Hepatic stellate cell (primary cell): ENCODE measurements around the gene RANBP9.

ENCODE experiments used
- DNase-seq: peaks from one replicate; pipeline ENCODE4 v3.0.0; 2011; ENCODE audit warnings: low spot score

RANBP9 gene

DNA sequence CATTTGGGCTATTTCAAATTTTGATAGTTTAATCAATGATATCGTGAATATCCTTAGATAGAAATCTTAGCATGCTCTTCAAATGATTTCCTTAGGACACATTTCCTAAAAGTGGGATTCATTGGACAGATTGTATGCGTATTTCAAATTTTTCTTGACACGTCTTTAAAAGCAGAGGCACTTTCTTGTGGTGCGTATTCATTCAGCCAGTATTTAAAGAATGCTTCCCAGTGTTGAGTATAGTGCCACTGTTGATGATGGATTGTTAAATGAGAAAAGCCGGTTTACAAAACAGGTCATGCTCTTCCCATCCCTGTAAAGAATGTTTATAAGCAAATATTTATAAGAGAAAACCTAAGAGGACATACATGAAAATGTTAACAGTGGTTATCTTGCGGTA is 111.6 kb downstream of the RANBP9 start:
- DNase-seq: no peak

DNA sequence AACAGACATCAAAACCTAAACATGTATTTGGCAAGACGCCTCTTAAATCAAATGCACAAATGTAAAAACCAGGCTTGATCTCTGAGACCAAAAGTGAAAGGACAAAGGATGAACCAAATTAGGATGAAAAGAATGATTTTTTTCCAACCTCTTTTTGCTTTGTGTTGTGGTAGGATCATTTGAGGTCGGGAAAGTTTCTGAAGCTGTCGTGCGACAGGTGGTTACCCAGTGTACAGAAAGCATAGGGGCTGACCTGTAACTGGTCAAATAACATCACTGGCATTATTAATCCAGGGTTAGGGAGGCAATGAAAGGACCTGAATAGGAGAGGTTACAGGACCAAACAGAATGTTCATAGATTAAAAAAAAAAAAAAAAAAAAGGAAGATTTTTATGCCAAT is 114.6 kb downstream of the RANBP9 start:
- DNase-seq: no peak

DNA sequence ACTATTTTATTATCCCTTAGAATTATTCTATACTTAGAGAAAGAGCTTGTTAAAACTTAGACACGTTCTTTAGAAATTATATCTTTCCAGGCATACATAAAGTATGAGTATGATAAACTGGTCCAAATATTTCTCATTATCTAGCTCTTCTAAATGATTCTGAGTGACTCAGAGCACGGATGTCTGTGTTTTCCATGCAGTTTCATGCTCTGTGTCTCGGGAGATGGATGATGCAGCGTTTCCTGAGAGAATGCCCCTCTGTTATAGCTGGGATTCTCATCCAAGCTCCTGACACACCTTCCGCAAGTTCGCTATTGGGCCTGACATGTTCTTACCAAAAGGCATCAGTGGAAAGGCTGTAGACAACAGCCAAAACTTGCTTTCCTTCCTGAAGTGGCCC is 117.9 kb downstream of the RANBP9 start:
- no peak for DNase-seq

DNA sequence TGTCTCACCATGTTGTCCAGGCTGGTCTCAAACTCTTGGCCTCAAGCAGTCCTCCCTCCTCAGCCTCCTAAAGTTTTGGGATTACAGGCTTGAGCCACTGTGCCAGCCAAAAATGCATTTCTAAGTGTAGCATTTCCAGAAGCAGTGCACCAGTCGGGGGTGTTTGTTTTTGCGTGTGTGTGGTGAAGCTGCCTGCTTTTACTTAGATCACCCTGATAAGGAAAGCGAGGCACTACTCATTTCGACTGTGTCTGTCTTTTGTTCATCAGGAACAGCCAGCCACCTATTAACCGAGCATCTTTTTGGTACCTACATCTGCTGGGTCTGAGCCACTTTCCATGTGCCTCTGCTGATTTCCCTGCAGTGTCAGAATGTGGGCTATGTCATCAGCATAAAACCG is 118.5 kb downstream of the RANBP9 start:
- no peak for DNase-seq

DNA sequence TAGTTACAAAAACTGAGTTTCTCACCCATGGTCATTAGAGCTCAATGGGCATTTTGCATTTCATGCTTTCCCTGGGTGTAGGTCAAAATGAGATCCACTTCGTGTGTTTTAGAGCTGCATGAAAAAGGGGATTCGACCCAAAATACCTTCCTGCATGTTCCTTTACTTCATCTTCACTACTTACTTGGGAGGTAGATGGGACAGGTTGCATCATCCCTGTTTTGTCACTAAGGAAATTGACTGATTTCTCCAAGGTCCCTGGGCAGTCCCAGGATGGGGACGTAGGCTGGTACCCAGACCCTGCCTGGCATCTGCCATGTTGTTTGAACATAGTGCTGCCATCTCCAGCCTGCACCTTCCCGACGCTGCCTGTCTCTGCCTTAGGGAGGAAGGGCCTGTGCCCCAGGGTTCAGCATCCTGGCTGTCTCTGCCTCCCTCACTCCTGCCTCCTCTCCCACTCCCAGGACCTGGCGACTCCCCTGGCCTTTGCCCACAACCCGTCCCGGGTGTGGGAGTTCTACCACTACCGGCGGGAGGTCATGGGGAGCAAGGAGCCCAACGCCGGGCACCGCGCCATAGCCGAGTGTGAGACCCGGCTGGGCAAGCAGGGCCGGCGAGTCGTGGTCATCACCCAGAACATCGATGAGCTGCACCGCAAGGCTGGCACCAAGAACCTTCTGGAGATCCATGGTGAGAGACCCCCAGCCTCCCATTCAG is 120.3 kb downstream of the RANBP9 start:
- no peak for DNase-seq

DNA sequence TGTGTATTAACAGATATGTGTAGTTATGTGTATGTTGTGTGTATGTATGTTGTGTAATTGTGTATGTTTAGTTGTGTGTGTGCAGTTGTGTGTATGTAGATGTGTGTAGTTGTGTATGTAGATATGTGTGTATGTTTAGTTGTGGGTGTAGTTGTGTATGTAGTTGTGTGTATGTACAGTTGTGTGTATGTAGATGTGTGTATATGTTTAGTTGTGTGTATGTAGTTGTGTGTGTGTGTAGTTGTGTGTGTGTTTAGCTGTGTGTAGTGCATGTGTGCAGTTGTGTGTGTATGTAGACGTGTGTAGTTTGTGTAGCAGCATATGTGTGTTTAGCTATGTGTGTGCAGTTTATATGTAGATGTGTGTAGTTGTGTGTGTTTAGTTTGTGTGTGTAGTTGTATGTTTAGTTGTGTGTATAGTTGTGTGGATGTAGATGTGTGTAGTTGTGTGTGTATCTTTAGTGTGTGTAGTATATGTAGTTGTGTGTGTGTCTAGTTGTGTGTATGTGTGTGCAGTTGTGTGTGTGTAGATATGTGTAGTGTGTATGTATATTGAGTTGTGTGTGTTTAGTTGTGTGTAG is 121.0 kb downstream of the RANBP9 start:
- no peak for DNase-seq

DNA sequence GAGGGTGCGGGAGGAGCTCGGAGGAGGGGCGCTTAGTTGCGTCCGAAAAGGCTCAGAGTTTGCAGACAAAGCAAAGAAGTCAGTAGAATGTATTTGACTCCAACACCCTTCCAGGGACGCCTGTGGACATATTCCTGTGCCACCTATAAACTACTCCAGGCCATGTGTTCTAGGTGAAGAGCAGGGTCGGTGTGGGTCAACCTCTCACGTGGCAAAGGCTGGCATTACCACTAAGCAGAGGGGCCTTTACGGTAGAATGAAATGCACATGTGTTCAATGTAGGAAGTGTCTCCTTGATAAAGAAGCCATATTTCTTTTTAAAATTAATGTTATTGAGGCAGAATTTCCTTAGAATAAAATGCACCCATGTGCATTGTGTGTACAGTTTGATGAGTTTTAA is 121.8 kb downstream of the RANBP9 start:
- DNase-seq: no peak

DNA sequence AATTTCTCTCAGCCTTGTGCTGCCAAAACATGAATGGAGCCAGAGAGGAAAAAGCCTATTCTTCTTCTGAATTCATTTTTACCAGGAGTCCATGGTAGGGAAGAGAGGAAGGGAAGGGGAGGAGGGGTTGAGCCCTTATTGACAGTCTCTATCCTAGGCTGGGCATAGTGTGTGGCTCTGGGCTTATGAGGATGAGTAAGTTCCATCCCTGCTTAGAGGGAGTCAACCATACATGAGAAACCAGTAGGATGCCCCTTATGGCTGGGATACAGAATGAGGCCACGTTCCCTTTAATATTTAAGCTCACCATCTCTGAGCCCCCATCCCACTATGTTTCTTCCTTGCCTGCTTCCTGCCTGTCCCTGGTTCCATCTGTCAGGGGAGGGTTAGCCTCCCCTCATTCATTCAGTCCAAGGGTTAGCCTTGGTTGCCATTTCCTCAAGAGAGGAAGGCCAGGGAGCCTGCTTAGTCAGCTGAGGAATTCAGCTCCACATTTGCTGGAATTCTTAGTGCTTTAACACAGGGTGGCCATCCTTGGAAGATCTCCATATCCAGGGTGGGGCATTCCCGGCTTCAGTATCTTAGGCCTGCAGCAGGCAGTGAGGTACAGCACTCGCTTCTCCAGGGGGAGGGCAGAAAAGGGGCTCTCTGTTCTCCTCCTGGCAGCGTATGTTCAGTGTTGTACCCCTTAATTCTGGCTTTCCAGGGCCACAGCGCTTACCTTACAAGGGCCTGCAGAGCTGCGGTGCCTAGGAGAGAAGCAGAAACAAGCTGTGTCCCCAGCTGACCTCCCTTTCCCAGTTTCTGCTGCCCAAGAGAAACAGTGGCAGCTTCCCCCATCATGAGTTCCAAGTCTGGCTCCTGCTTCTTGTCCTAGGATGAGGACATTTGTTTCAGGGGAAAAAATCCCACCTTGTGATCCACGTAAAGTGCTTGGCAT is 124.8 kb downstream of the RANBP9 start:
- DNase-seq: peak; percentile 14

DNA sequence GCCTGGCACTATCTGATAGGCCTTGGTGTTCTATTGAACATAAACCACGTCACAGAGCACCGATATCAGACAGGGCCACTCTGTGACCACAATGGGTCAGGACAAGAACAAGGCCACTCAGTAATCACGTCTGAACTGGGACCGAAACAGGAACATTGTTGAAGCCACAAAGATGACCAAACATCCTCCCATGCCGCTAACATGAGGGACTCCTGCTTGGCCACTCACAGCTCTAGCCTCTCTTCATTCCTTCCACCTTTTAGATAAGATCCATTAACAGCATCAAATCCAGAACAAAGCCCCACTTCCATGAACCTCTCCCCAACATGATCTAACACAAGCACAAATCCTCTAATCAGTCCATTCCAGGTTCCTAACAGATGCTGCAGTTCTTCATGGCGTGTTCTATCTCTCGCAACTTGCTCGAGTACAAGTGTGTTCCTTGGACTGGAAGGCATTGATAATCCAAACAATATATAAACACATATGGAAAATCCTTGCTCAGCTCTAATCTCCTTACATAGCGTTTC is 129.9 kb downstream of the RANBP9 start:
- no peak for DNase-seq

DNA sequence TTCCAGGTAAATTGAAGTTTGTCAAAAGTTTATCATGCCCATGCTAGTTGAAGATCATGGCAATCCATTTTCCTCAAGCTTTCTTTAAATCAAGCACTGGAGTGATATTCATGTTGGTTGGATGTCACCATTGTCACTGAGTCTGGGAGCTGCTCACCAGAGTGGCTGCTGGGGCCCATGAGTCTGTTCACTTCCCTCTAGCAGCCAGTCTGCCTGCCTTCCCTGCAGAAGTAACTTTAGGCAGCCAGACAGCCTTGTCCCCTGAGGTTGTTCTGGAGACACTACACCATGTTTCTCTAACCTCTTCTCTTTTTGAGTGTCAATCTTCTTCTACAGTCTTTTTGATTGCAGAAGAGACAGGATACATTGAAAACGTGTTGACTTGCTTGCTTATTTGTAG is 131.7 kb downstream of the RANBP9 start:
- DNase-seq: no peak

DNA sequence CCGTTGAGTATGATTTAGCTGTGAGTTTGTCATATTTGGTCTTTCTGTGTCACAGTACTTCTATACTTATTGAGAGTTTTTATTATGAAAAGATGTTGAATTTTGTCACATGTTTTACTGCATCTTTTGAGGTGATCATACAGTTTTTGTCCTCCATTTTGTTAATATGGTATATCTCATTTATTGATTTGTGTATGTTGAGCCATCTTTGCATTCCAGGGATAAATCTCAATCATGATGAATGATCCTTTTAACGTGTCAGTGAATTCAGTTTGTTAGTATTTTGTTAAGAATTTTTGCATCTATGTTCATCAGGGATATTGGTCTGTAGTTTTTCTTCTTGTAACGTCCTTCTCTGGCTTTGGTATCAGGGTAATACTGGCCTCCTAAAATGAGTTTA is 133.7 kb downstream of the RANBP9 start:
- no peak for DNase-seq

DNA sequence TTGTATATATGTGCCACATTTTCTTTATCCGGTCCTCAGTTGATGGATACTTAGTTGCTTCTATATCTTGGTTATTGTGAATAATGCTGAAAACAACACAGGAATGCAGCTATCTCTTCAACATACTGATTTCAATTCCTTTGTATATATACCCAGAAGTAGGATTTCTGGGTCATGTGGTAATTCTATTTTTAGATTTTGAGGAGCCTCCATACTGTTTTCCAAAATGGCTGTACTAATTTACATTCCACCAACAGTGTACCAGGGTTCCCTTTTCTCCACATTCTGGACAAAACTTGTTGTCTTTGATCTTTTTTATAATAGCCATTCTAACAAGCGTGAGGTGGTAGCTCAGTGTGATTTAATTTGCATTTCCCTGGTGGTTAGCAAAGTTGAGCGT is 135.6 kb downstream of the RANBP9 start:
- no peak for DNase-seq

DNA sequence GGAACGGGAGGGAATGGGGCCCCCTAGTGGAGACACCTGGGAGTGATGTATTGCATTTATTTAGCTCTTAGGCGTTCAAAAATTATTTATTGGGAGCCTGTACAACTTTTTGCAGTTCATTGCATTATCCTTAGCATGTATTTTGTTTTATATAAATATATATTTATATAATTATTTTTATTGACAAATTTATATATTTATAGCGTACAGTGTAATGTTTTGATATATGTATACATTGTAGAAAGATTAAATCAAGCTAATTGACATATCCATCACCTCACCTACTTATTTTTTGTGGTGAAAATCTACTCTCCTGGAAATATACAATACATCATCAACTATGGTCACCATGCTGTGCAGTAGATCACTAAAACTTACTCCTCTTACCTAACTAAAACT is 136.3 kb downstream of the RANBP9 start:
- no peak for DNase-seq

DNA sequence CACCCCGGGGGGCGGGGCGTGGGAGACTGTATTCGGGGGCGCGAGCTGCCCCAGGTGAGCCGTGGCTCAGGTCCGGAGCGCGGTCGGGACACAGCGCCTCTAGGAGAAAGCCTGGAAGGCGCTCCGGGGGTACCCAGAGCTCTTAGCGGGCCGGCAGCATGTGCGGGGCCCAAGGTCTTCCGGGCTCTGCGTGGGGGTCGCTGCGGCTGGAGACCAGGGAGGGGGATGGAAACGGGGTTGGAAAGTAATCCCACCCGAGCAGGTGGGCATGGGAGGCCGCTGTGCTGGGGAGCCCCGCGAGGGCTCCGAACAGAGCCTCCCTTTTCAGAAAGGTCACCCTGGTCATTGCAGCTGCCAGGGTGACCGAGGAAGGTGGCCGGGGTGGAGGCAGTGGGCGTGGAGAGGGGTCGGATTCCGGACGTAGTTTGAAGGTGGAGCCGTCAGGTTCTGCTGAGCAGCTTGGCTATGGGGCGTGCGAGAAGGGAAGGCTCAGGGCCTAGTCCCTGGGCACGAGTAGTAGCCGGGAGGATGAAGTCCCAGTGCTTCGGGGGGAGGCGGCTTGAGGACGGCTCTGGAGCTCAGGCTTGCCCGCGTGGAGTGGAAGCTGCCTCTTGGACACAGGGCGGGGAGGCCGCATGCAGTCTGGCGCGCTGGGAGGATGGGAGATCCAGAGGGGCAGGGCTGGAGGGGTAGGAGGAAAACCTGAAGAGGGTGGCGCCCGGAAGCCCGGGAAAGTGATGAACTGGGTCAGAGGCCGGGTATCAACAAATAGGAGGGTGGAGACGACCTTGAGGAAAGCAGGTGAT is 136.9 kb downstream of the RANBP9 start, which contains the start of gene SIRT5:
SIRT5 (plus strand) TSS at position 31 of the 806 bp plus-strand sequence. CDS start 9,510 bp downstream, outside the sequence.
- DNase-seq: peak; percentile 78

DNA sequence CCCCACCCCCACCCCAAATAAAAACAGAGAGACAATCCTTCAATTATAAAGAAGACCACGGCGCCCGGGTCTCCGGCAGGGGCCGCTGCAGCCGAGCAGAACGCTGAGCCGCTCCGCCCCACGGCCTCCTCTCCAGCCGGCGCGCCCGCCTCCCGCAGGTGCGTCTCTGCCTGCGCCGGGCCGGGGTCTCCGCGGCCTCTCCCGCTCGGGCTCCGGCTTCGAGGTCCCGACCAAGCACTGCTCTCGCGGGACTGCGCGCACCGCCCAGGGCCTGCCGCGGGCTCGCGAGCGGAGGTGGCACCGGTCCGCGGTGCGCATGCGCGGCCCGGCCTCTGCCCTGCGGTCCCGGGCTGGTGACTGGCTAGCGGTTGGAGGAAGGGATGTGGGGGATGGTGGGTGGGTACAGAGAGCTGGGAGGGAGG is 137.5 kb downstream of the RANBP9 start:
- DNase-seq: peak; percentile 98

DNA sequence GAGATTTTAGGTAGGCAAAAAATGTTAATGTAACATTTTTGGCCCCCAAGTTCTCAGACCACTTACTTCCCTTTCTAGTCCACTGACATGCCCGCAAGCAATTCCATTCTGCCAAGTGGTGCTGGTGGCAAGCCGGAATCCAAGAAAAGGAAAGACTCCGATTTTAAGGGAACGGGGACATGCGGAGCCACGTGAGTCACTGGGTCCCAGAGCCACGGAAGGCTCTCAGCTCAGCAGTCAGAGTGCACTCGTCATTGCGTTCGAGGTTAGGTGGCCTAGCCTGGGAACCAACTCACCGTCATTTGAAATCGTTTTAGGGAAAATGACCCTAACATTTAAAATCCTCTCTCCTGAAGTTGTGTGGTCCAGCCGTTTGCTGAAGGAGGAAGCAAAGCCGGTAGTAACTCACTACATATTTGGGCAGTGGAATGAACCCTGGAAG is 137.9 kb downstream of the RANBP9 start:
- peak; percentile 56 for DNase-seq

DNA sequence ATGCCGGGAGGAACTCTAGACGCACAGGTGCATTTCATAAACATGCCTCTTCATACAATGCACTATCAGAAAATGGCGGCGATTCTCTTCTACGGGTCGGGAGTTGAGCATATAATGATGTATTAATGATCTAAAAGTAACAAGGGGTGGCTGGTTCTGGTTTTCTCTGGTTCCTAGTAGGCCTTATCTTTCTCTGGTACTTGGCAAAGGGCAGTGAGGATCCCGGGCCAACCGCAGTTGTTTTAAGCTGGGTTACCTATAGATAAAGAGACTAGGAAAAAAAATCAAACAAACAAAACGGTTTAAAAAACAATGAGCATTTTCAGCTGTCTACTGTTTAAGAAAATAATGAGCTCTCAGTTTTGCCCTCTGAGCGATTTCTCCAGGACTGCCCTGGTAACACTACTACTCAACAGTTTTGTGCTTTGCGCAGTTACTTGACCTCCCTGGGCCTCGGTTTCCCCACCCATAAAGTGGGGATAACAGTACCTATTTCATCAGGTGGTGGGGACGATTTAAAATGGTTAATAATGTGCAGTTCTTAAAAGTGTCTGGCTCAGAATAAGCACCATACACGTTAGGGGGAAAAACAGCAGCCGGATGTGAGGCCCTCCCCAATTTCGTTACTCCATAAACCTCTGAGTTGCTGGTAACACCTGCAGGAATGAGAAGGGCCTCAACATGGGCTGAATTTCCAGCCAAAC is 138.5 kb downstream of the RANBP9 start:
- DNase-seq: no peak

DNA sequence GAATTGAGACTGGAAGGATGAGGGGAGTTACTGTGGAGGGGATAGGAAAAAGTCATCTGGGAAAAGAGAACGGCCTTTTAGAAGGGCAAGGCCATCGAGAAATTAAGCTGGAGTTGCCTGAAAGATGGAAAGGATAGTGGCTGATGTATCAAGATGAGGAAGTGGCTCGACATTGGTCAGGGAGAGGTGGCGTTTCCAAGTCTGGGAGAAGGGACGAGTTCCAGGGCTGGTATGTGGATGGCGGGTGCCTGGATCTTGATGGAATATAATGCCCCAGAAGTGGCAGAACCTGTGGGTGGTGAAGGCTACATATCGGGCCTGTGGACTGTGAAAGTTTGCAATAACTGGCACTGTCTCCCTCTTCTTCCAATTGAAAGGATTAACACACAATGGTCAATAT is 139.4 kb downstream of the RANBP9 start:
- no peak for DNase-seq
